CD4-positive, alpha-beta T cell treated with Interleukin-4 for 4 hours (primary cell): ENCODE results near the gene THSD7A.

ENCODE experiments used
- DNase-seq: peaks from one replicate; pipeline ENCODE4 v3.0.0-alpha.2; 2020

Gene THSD7A

GRCh38 chr7:11492307-11492706 is 339.7 kb downstream of the THSD7A start:
- no peak for DNase-seq

DNA sequence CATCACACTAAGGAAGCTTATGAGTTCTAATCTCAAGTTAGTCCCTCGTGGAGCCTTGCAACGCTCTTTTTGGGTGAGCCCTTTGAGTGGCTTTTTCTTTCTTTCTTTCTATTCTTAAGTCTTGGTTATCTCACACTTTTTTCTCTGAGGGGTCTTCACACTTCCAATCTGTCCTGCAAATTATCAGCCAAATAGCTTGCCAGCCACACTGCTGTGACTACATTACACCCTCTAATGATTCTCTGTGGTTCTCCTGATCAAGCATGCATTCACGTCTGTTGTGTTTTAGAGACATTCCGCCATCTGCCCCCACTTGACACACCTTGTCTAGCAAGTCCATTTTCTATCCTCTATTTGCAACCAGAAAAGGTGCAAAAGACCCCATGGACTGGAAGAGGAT is 340.2 kb downstream of the THSD7A start:
- DNase-seq: no peak

DNA sequence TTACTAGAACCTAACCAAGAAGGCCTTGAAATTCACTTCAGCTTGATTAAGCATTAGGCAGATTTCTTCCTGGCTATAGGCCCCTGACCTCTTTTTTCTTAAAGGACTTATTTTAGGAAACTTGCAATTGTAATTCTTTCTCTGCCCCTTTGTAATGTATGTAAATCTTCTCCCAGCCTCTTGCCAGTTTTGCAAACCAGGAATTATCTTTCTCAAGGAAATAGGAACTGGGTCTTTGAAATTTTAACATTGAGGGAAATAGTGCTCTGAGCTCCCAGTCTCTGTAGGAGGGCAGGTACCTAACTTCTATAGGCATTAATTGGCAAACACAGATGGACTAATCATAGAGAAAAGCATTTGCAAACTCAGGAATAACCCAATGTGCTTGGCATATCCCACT is 342.7 kb downstream of the THSD7A start:
- no peak for DNase-seq

DNA sequence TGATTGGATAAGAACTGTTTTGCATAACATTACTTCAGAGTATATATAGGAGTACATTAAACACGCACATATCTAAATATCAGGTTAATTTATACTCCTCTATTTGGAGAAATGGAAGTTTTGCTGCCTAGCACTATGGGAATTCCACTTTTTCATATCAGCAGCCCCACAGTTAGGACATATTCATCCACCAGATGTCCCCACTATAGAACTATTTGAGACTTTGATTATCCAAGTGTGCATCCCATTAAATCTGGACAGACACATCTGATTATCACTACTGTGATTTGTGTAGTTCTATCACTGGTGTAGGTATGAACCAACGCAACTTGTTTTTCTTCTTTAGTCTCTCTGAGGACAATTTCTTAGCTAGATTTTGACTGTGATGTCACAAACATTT is 345.7 kb downstream of the THSD7A start:
- no peak for DNase-seq

GRCh38 chr7:11485636-11486035 is 346.4 kb downstream of the THSD7A start:
- DNase-seq: no peak

GRCh38 chr7:11480143-11480542 is 351.9 kb downstream of the THSD7A start:
- DNase-seq: no peak

DNA sequence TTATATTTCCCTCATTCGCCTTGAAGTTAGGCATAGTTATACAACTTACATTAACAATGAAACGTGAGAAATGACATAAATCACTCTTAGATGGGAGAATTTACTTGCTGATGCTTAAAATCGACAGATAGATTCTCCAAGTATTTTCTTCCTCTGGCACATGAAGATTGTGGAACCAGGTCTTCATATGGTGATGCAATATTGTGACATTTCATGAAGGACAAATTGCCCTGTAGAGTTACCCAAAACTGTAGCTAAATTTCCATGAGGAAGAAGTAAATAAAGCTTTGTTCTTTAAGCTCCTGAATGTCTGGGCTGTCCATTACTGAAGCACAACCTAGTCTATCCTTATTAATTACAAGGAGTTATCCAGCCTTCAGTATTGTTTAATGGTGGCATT is 353.1 kb downstream of the THSD7A start:
- no peak for DNase-seq

GRCh38 chr7:11478426-11478825 is 353.6 kb downstream of the THSD7A start:
- DNase-seq: no peak

DNA sequence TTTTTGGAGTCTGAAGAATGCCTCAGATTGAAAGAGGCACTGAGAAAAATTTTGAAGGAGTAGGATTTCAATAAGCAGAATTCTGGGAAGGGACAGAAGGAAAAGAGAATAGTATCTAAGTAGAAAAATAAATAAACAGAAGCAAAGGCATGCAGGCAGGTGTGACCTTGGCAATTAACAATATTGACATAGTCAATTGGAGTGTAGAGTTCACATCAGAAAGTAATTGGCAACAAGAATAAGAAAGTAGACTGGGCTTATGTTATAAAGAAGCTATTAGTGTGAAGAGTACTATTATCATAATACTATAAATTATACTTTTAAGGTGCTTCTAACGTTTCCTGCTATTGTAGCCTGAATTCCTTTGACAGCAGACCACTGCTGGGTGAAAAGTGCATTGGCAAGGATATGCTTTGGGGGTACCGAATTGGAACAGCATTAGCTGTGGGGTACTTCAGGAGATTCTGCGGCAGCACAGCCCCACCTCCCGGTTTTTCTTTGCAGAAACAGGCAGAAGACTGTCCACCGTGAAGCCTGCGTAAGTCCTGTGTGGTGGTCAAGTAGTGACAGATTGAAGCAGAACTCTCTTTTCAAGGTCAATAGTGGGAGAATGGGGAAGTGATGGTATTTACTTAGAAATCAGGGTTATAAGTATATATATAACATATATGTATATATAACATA is 357.0 kb downstream of the THSD7A start:
- DNase-seq: no peak

DNA sequence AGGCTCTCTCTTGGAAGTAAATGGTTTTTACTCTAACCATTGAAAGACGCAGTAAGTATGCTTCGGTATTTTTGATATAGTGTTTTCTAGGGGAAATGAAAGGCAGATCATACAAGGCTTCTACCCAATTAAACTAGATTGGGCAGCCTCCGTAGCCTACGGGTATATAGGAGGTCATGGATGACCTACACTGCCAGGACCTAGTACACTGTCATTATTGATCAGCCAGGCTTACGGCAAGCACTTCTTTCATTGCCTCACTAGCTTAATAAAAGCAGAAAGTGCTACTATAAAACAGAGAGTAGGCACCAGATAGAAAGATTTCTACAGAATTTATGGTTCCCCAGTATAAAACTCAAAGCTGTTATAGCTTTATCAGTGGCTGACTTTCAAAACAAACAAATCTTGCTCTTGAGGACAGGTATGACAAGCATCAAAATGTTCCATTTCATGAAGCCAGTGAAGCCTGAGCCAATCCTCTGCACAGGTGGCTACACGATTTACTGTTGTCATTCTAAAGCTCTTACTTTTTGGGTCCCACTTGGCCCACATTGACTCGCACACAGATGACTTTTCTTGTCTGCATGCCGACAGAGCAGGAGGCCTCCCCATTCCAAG is 358.1 kb downstream of the THSD7A start:
- no peak for DNase-seq

DNA sequence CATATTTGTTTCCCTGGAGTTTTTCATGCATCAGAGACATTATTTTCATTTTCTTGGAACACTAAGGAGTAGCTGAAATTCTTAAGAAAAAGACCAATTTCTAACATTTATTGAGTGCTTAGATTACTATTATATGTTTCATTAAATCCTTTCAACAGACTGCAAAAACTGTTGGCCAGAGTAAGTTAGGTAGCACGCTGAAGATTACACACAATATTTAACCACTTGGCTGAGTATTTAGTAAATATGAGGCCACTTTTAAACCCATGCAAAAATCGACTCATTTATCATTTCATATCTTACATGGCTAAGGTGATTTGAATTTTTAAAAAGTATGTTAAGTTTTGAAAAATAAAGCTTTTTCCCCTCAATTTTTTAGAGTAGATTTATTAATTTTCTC is 358.8 kb downstream of the THSD7A start:
- DNase-seq: no peak

DNA sequence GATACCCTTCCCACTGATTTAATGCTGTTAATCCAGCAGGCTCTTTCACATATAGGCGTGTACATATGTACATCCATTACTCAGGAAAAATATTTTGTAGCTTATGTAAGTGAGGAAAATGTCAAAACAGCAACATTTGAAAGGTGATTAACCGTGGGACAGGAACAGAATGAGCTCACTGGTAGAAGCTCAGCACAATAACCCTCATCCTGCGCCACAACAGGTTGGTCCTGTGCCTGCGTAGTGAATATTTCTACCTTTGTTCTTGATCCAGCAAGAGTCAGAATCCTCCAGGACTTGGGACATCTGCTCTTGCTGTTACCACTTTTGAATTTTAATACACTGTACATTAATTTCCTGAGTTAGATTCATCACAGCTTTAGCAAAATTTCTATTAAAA is 359.4 kb downstream of the THSD7A start:
- no peak for DNase-seq

GRCh38 chr7:11471255-11471654 is 360.7 kb downstream of the THSD7A start:
- DNase-seq: no peak

DNA sequence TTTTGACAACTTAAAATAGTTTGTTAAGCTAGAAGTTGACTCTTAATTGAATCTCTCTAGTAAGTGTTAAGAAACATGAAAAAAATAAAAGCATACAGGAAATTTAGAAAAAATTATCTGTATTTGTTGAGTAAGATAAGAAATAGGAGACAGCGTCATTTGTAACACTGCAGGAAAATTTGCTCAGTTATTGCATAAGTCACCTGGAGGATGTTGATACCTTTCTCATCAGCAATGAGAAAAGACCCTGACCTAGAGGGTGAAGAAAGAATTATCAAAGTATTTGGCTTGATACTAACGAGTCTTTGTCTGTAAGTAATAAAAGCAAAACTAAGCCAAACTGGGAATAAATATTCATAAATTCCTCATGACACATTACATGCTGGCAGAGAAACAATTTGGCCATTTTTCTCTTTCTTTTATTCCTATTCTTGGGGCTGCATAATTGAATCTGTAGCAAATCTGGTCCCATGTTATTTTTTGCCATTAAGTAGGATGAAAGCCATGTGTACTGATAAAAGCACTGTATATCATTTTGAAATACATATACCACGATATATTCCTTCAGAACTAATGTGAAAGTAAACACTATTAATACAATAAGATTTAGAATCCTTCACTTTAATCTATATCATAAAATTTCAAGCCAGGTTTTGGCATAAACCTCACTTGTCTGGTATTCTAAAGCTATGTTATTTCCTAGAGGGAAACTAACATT is 362.8 kb downstream of the THSD7A start:
- no peak for DNase-seq

DNA sequence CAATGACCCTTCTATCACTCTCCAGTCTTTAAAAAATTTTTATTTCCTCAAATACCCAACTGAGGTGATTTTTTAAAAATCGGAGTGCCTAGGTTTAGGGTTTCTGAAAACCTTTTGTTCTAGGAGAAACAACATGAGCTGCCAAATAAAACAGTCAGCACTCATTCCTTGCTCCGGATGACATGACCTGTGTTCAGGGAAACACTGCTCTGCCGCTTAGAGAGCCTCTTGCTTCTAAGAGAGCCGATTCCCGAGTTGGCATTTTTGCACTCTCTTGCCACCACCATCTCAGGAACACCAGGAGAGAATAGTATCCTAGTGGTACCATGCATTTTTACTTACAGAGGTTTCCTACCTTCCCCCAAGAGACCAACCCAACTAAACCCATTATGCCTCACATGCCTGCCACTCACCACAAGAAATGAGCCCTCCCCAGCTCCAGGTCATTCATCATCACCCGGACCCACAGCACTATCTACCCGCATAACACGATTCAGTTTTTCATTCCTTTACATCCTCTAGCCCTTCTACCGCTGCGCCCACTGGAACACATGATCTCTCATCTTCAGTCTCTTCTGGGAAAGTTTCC is 365.4 kb downstream of the THSD7A start:
- no peak for DNase-seq

DNA sequence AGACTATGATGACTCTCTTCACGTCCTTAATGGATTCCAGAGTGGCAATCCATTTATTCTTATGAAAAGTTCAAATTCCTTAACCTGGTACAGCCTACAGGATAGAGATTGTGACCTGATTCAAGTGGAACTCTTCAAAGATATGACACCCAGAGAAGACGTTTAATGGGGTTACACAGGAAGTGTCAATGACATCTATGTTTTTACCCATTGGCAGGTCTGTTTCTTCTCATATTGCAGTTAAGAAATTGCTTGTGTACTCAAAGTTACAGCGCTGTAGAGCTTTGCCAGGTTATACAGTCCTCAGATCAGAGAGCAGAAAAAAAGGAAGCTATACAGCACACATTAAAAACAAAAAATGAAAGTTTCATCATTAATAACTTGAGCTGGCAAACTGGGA is 367.4 kb downstream of the THSD7A start:
- DNase-seq: no peak

GRCh38 chr7:11461946-11462345 is 370.1 kb downstream of the THSD7A start:
- no peak for DNase-seq

DNA sequence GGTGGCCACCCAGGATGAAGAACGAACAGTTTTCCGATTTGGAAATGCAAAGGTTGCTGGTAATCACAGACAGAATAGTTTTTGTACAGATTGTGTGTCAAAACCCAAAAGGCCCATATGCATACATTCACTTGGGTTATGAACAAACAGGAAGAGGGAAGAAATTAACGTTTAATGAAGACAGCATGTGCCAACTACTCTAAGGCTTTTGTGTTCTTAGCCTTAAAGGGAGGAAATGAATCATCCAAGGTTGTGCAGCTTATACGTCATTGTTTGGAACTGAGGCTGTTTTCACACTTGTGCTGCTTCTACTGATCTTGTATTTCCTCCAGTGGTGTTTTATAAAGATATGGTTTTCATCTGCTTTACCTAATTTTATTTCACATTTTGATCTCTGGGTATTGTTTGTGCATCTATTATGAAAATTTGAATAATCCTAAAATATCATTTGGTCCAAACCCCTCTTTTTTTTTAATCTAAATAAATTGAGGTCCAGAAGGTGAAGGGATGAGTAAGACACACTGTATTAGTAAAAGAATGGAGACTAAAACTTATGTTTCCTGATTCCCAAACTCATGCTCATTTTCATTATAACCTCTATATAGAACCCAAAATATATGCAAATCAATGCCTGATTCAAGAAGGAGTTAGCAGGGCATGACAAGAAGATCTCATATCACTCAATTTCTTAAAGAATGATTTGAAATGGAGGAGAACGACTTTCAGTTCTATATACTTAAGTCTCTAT is 373.1 kb downstream of the THSD7A start:
- no peak for DNase-seq

DNA sequence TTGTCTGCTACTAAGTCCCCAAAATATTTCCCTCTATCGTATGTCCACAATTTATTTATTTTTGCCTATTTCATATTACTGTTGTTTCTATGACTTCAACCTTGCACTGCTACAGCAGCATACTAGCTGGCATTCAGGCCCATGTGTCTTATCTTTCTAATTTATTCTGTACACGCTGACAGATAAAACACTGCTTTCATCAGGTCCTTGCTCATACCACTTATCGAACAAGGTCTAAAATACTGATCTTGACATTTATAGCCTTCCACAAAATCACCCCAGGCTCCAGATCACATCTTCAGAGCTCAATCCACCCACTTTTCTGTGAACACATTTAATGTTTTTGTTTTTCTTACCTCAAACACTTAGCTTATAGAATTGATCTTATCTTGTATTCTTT is 374.6 kb downstream of the THSD7A start:
- DNase-seq: no peak

DNA sequence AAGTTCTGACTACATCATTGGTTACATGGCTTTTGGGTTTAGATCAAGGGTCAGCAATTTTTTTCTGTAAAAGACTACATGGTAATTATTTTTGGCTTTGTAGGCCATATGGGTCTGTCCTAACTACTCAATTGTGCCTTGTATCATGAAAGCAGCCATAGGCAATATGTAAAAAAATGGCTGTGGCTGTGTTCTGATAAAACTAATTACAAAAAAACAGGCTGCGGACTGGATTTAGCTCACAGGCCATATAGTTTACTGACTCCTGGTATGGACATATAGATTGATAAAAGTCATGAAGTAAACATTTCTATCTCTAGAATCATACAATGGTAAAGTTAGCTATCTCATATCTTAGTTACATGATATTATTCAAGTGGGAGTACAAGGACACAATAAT is 375.4 kb downstream of the THSD7A start:
- DNase-seq: no peak

DNA sequence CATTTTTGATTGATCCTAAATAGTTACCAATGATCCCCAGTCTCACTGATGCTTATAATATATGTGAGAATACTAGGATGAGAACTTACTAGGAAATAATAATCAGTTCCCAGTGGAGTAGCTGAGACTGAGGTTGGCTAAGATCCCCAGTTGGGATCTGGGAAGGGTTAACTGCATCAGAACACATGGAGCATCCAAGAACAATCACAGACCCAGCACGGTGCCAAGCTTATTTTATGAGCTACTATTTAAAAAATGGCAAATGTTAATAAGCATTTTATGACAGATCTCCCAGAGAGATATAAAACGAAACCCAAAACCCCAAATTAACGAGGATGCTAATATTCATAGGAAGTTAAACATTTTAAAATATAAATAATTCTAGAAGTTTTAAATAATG is 379.5 kb downstream of the THSD7A start:
- DNase-seq: no peak

DNA sequence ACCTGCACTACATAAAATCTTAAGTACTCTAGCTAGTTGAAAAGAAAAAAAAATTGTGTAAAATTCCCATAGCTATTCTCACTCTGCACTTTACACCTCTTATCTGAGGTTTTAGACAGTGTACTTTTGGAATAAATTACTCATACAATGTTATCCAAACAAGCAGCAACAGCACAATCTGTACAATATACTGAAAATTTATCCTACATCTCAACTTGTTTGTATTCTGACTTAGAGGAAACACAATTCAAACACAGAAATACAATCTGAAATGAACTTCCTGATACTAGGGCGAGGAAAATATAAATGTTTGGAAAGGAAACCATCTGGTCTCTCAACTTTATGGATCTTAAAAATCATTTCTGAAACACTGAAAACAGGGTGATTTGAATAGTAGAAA is 381.7 kb downstream of the THSD7A start:
- DNase-seq: no peak

DNA sequence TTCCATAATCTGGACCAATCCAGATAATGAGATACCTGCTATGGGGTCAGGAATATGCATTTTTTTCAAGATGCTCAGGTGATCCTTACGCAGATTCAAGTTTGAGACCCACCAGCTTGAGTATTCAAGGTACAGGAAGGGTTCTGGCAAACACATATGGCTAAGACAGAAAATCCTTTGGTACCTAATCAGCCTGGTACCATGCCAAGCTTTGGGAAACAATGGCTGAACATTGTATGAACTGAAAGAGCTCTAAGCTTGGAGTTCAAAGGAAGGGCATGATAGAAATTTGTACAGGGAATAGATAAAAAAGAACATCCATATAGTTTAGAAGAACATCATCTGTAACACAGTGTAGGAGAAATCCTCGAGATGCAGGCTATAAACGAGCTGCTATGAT is 382.7 kb downstream of the THSD7A start:
- DNase-seq: no peak
